IMR-90 (cell line): ENCODE measurements around the gene SEMA6A. TPM values are rescaled to one million over a fixed set of nuclear protein-coding genes. Genes with fewer than 3 reads are reported as not detected.

ENCODE experiments used
- ATAC-seq: fragments of 200-7000 bp; cut with Tn5 transposase; 2 replicates; pipeline ENCODE4 v1.9.1; 2020; ENCODE audit warnings: low read depth, mild to moderate bottlenecking, moderate library complexity
- BruUV-seq: library from RNA; stranded (reverse); fragments of 400-500 nt; replicated peaks from 2 replicates; lab custom pipeline; 2021; lab: Mats Ljungman, UMichigan
- CTCF ChIA-PET: fragments of 300-600 bp; formaldehyde crosslinking; extraction: SDS; loops from one replicate; lab custom pipeline; 2021; ENCODE audit warnings: antibody characterized with exemption; lab: Yijun Ruan, JAX
- POLR2A ChIA-PET: fragments of 300-600 bp; sonication (Branson Sonifier 250); formaldehyde crosslinking; loops from one replicate; lab custom pipeline; 2022; ENCODE audit warnings: antibody characterized with exemption; ENCODE audit not compliant: unreplicated experiment; lab: Charles Lee
- DNase-seq: peaks from one replicate; pipeline ENCODE4 v3.0.0; 2013
- H2AFZ ChIP-seq: replicated peaks from 2 replicates; pipeline ENCODE3; 2013; ENCODE audit warnings: low read length, mild to moderate bottlenecking; ENCODE audit not compliant: poor library complexity
- H2AK5ac ChIP-seq: 2 replicates; pipeline ENCODE4 v1.6.1; 2013; ENCODE audit warnings: low read depth, low read length, inconsistent platforms
- H2AK9ac ChIP-seq: replicated peaks from 2 replicates; pipeline ENCODE3; 2013; ENCODE audit warnings: mild to moderate bottlenecking, low read depth, low read length, moderate library complexity; ENCODE audit not compliant: poor library complexity
- H2BK120ac ChIP-seq: 2 replicates; pipeline ENCODE4 v1.6.1; 2013; ENCODE audit warnings: low read depth, low read length, inconsistent platforms
- H2BK15ac ChIP-seq: 3 replicates; pipeline ENCODE4 v1.6.1; 2013; ENCODE audit warnings: low read depth, low read length, inconsistent platforms
- H2BK20ac ChIP-seq: 2 replicates; pipeline ENCODE4 v1.6.1; 2013; ENCODE audit warnings: low read depth, mild to moderate bottlenecking, inconsistent platforms, low read length, moderate library complexity
- H2BK5ac ChIP-seq: 2 replicates; pipeline ENCODE4 v1.6.1; 2013; ENCODE audit warnings: mild to moderate bottlenecking, low read depth, low read length, inconsistent platforms; ENCODE audit not compliant: poor library complexity, severe bottlenecking
- H3K14ac ChIP-seq: replicated peaks from 2 replicates; pipeline ENCODE4 v1.6.1; 2013; ENCODE audit warnings: low read depth, low read length, inconsistent platforms
- H3K18ac ChIP-seq: 2 replicates; pipeline ENCODE4 v1.6.1; 2013; ENCODE audit warnings: low read depth, low read length, control low read depth
- H3K23ac ChIP-seq: 2 replicates; pipeline ENCODE4 v1.6.1; 2013; ENCODE audit warnings: low read depth, low read length, inconsistent platforms
- H3K27ac ChIP-seq: 2 replicates; pipeline ENCODE4 v1.5.1; 2013; ENCODE audit warnings: mild to moderate bottlenecking, control low read depth, low read length; ENCODE audit not compliant: insufficient read depth
- H3K27me3 ChIP-seq: 2 replicates; pipeline ENCODE4 v1.6.1; 2013; ENCODE audit warnings: low read length; ENCODE audit not compliant: control insufficient read depth, insufficient read depth
- H3K36me3 ChIP-seq: 2 replicates; pipeline ENCODE4 v1.6.1; 2013; ENCODE audit warnings: low read length, mixed read lengths; ENCODE audit not compliant: control insufficient read depth, insufficient read depth
- H3K4ac ChIP-seq: 2 replicates; pipeline ENCODE4 v1.6.1; 2013; ENCODE audit warnings: low read depth, low read length, inconsistent platforms
- H3K4me1 ChIP-seq: 2 replicates; pipeline ENCODE4 v1.6.1; 2013; ENCODE audit warnings: low read length, mixed read lengths; ENCODE audit not compliant: control insufficient read depth, insufficient read depth
- H3K4me2 ChIP-seq: 2 replicates; pipeline ENCODE4 v1.6.1; 2013; ENCODE audit warnings: low read depth, mild to moderate bottlenecking, control low read depth, low read length, moderate library complexity
- H3K4me3 ChIP-seq: 2 replicates; pipeline ENCODE4 v1.5.1; 2013; ENCODE audit warnings: low read depth, mild to moderate bottlenecking, control low read depth, low read length, moderate library complexity; ENCODE audit not compliant: insufficient read depth
- H3K56ac ChIP-seq: 2 replicates; pipeline ENCODE4 v1.6.1; 2013; ENCODE audit warnings: low read length, inconsistent platforms; ENCODE audit not compliant: insufficient read depth; ENCODE audit errors: extremely low read depth
- H3K79me1 ChIP-seq, 2 experiments: 2 replicates each; pipeline ENCODE4 v1.6.1; 2013; ENCODE audit warnings: low read length in 2 of 2, inconsistent platforms in 1 of 2, low read depth in 1 of 2
- H3K9ac ChIP-seq: 2 replicates; pipeline ENCODE4 v1.6.1; 2013; ENCODE audit warnings: low read depth, low read length, control low read depth
- H3K9me1 ChIP-seq: 2 replicates; pipeline ENCODE4 v1.6.1; 2013; ENCODE audit warnings: low read length, inconsistent platforms; ENCODE audit not compliant: insufficient read depth
- H3K9me3 ChIP-seq: 2 replicates; pipeline ENCODE4 v1.6.1; 2013; ENCODE audit warnings: low read length; ENCODE audit not compliant: control insufficient read depth, insufficient read depth
- H4K20me1 ChIP-seq: 2 replicates; pipeline ENCODE4 v1.6.1; 2013; ENCODE audit warnings: low read length, inconsistent platforms; ENCODE audit not compliant: insufficient read depth
- H4K5ac ChIP-seq: 2 replicates; pipeline ENCODE4 v1.6.1; 2013; ENCODE audit warnings: mild to moderate bottlenecking, low read depth, low read length, control low read depth
- H4K8ac ChIP-seq, 2 experiments: 2 replicates each; pipeline ENCODE4 v1.6.1; 2013; ENCODE audit warnings: low read depth in 2 of 2, low read length in 2 of 2, control low read depth in 1 of 2, inconsistent platforms in 1 of 2
- H4K91ac ChIP-seq: 2 replicates; pipeline ENCODE4 v1.6.1; 2013; ENCODE audit warnings: low read depth, low read length, inconsistent platforms; ENCODE audit not compliant: insufficient read depth
- BHLHE40 ChIP-seq: fragments of 150-350 bp; IDR thresholded peaks from 2 replicates; pipeline ENCODE4 v1.6.1; 2016; ENCODE audit warnings: mild to moderate bottlenecking, low read depth, low read length
- CEBPB ChIP-seq: IDR thresholded peaks from 2 replicates; pipeline ENCODE4 v1.6.1; 2012; ENCODE audit warnings: low read depth, low read length, improper control_type of control experiment
- CHD1 ChIP-seq: IDR thresholded peaks from 2 replicates; pipeline ENCODE4 v1.6.1; 2012; ENCODE audit warnings: low read depth, low read length, improper control_type of control experiment
- CTCF ChIP-seq: conservative IDR thresholded peaks from 2 replicates; pipeline ENCODE4 v1.5.1; 2012; ENCODE audit warnings: mild to moderate bottlenecking, low read depth, low read length, improper control_type of control experiment
- FOS ChIP-seq: fragments of 150-350 bp; IDR thresholded peaks from 2 replicates; pipeline ENCODE4 v1.6.1; 2016; ENCODE audit warnings: low read depth, low read length
- MAZ ChIP-seq: IDR thresholded peaks from 2 replicates; pipeline ENCODE4 v1.6.1; 2012; ENCODE audit warnings: low read depth, mild to moderate bottlenecking, low read length, improper control_type of control experiment, moderate library complexity, borderline replicate concordance
- MXI1 ChIP-seq: IDR thresholded peaks from 2 replicates; pipeline ENCODE4 v1.6.1; 2012; ENCODE audit warnings: low read depth, mild to moderate bottlenecking, low read length, moderate library complexity, borderline replicate concordance
- NFE2L2 ChIP-seq: fragments of 150-350 bp; IDR thresholded peaks from 2 replicates; pipeline ENCODE4 v1.6.1; 2016; ENCODE audit warnings: low read depth, mild to moderate bottlenecking, low read length
- POLR2A ChIP-seq: IDR thresholded peaks from 2 replicates; pipeline ENCODE4 v1.6.1; 2012; ENCODE audit warnings: mild to moderate bottlenecking, low read depth, low read length
- RAD21 ChIP-seq: IDR thresholded peaks from 2 replicates; pipeline ENCODE4 v1.6.1; 2012; ENCODE audit warnings: low read length, improper control_type of control experiment
- RFX5 ChIP-seq: IDR thresholded peaks from 2 replicates; pipeline ENCODE4 v1.8.0; 2012; ENCODE audit warnings: low read depth, mild to moderate bottlenecking, low read length, moderate library complexity
- SMC3 ChIP-seq: fragments of 150-350 bp; IDR thresholded peaks from 2 replicates; pipeline ENCODE4 v1.6.1; 2016; ENCODE audit warnings: low read depth, mild to moderate bottlenecking, antibody characterized with exemption, low read length, moderate library complexity
- WGBS, 2 experiments: methylation state at CpG; one replicate each; pipeline versions ENCODE4 v1.1.5 to v1.1.7; 2013; ENCODE audit warnings: missing lambda C conversion rate in 2 of 2; ENCODE audit not compliant: insufficient read length in 1 of 2; ENCODE audit errors: extremely low coverage in 2 of 2; 5-methylcytosine and 5-hydroxymethylcytosine counted together
- dilution Hi-C: fragments of 300-500 bp; cut with HindIII; formaldehyde crosslinking; loops from one replicate; pipeline ENCODE4 v1.14.3; 2018; ENCODE audit warnings: low sequenced_read_pairs; ENCODE audit not compliant: unreplicated experiment
- in situ Hi-C: fragments of 300-500 bp; cut with MboI; formaldehyde crosslinking; loops from 3 replicates; pipeline ENCODE4 v1.14.3; 2019; ENCODE audit warnings: low sequenced_read_pairs, inconsistent platforms, mixed read lengths
- intact Hi-C: fragments of 100-400 bp; cut with micrococcal nuclease; formaldehyde crosslinking; loops from 2 replicates; pipeline ENCODE4 v1.10.0; 2022
- polyA plus RNA-seq, 3 experiments: library from polyadenylated mRNA; depleted of rRNA; stranded (reverse); fragments of >200 nt; gene quantifications; 2 replicates each; pipeline ENCODE4 v1.2.3, GENCODE V29; 2012; ENCODE audit warnings: low replicate concordance in 1 of 3
- total RNA-seq: library from RNA; depleted of rRNA; stranded (reverse); fragments of >200 nt; gene quantifications from 2 replicates; pipeline ENCODE4 v1.2.3, GENCODE V29; 2012

SEMA6A gene
- total and polyA plus RNA-seq, 2 of the 4 experiments (the other 2 are of a cell fraction), result 0.27 to 0.36 TPM

DNA sequence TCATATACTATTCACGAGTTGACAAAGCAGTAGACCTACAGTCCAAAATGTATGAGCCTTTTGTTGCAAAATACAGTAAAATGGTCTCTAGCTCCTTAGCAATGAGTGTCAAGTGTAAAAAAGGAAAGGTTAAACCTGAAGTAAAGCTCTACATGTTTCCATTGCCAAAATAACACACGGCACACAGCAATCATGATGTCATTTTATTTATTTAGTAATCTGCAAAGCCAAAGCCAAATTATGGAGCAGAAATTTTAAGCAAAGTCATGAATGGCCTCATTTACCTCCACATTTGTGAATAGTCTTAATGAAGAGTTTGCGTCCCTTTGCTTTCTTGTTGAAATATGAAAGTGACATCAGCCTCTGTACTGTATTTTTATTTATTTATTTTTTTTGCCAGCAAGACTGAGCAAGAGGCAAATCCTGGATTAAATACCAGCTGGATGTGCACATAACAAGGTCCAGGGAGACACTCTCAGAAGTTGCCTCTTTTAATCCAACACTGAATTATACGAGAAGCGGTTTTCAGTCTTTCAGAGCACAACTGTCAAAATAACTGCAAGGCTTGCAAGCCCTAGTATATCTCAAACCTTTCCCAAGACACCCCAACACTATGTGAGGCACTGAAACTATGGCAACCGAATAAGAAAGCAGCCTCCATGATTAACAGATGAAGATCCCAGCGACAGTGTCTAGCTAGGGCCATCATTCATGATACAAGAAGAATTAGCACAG lies 9.7 kb downstream of the SEMA6A start:
- H3K4me2 ChIP-seq, result no peak overlapping the region
- no peaks in the 10 kb centered on the region for H3K9me3 ChIP-seq
- TF ChIP-seq RFX5, result no peak
- no peak for TF ChIP-seq MXI1
- TF ChIP-seq CTCF, result no peak
- TF ChIP-seq BHLHE40, result no peak
- TF ChIP-seq NFE2L2, result no peak
- TF ChIP-seq POLR2A, result no peak
- no peak for TF ChIP-seq FOS
- TF ChIP-seq CEBPB, result no peak
- TF ChIP-seq CHD1, result no peak
- TF ChIP-seq MAZ, result no peak
- TF ChIP-seq RAD21, result no peak
- no peak for TF ChIP-seq SMC3
- no peak overlapping the region for H3K56ac ChIP-seq
- H3K23ac ChIP-seq, result no peak overlapping the region
- in situ Hi-C loops (no loop called here), dilution Hi-C loops (no loop called here), intact Hi-C loops (no loop called here)
- 100% methylated on average over 2 of the region's 7 CpGs; no CpG with 5 or more reads in 1 of the 2 experiments for WGBS, 2 experiments
- H3K14ac ChIP-seq, result no peak overlapping the region
- no peak overlapping the region for H2AK5ac ChIP-seq
- no peak overlapping the region for H4K5ac ChIP-seq
- H3K4me3 ChIP-seq, result no peak overlapping the region
- H3K27ac ChIP-seq, result no peak overlapping the region
- peaks cover 2% of the 10 kb centered on the region for H3K27me3 ChIP-seq
- no peak overlapping the region for H2AK9ac ChIP-seq
- ATAC-seq, result no peak
- H3K9ac ChIP-seq, result no peak overlapping the region
- no peak overlapping the region for H2BK120ac ChIP-seq
- no peak overlapping the region for H2BK5ac ChIP-seq
- no peaks in the 10 kb centered on the region for H4K20me1 ChIP-seq
- H4K91ac ChIP-seq, result no peak overlapping the region
- H2BK15ac ChIP-seq, result no peak overlapping the region
- ChIA-PET CTCF (no interaction called here), POLR2A (no interaction called here)
- no peak overlapping the region for H2AFZ ChIP-seq
- H3K36me3 ChIP-seq, result no peaks in the 10 kb centered on the region
- H3K79me1 ChIP-seq, result no peaks in the 10 kb centered on the region
- no peak for DNase-seq
- no peak overlapping the region for H3K4ac ChIP-seq
- H2BK20ac ChIP-seq, result no peak overlapping the region
- H3K9me1 ChIP-seq, result no peaks in the 10 kb centered on the region
- BruUV-seq, result no TSS peak
- H3K18ac ChIP-seq, result no peak overlapping the region
- no peaks in the 10 kb centered on the region for H3K4me1 ChIP-seq
- H4K8ac ChIP-seq, result no peak overlapping the region
